ENCODE results near the gene CDC42EP1. TPM values are rescaled to one million over a fixed set of nuclear protein-coding genes. Genes with fewer than 3 reads are reported as not detected.

The CDC42EP1 gene
- polyA plus RNA-seq, 1 donor from 2014 or later: 0.24 TPM

DNA sequence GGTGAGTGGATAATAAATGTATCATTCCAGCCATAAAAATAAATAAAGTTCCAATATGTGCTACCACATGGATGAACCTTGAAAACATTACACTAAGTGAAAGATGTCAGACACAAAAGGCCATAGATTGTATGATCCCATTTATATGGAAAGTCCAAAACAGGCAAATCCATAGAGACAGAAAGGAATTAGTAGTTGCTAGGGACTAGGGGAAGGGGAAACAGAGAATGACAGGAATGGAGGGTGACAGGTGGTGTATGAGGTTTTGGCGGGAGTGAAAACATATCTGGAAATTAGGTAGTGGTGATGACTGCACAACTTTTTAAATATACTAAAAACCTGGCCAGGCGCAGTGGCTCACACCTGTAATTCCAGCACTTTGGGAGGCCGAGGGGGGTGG lies 25.8 kb upstream of the CDC42EP1 start:
- no peaks in the 10 kb centered on the region for H3K9me3 ChIP-seq (ENCODE audit: low read length)
- no peak overlapping the region for H2AFZ ChIP-seq (ENCODE audit: low read depth, low read length)
- no peaks in the 10 kb centered on the region for H3K9me2 ChIP-seq (ENCODE audit: insufficient read depth, low read length)
- H3K4me3 ChIP-seq (ENCODE audit: low read length): no peak overlapping the region
- H3K79me2 ChIP-seq (replicated peaks; ENCODE audit: insufficient read depth, low read length): no peaks in the 10 kb centered on the region
- H3K4me2 ChIP-seq (ENCODE audit: low read length): no peak overlapping the region
- no peak overlapping the region for H3K27ac ChIP-seq (ENCODE audit: low read length)
- H3K27me3 ChIP-seq (ENCODE audit: insufficient read depth, low read depth, low read length): no peaks in the 10 kb centered on the region
- no peak for TF ChIP-seq MXI1 (conservative IDR thresholded peaks at IDR 0.05; ENCODE audit: poor library complexity, severe bottlenecking)
- TF ChIP-seq, protein P1, sequence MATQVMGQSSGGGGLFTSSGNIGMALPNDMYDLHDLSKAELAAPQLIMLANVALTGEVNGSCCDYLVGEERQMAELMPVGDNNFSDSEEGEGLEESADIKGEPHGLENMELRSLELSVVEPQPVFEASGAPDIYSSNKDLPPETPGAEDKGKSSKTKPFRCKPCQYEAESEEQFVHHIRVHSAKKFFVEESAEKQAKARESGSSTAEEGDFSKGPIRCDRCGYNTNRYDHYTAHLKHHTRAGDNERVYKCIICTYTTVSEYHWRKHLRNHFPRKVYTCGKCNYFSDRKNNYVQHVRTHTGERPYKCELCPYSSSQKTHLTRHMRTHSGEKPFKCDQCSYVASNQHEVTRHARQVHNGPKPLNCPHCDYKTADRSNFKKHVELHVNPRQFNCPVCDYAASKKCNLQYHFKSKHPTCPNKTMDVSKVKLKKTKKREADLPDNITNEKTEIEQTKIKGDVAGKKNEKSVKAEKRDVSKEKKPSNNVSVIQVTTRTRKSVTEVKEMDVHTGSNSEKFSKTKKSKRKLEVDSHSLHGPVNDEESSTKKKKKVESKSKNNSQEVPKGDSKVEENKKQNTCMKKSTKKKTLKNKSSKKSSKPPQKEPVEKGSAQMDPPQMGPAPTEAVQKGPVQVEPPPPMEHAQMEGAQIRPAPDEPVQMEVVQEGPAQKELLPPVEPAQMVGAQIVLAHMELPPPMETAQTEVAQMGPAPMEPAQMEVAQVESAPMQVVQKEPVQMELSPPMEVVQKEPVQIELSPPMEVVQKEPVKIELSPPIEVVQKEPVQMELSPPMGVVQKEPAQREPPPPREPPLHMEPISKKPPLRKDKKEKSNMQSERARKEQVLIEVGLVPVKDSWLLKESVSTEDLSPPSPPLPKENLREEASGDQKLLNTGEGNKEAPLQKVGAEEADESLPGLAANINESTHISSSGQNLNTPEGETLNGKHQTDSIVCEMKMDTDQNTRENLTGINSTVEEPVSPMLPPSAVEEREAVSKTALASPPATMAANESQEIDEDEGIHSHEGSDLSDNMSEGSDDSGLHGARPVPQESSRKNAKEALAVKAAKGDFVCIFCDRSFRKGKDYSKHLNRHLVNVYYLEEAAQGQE (IDR thresholded peaks at IDR 0.05; ENCODE audit: borderline replicate concordance): no peak
- TF ChIP-seq SMC3 (conservative IDR thresholded peaks at IDR 0.05; ENCODE audit: poor library complexity): no peak
- TF ChIP-seq, protein P2, sequence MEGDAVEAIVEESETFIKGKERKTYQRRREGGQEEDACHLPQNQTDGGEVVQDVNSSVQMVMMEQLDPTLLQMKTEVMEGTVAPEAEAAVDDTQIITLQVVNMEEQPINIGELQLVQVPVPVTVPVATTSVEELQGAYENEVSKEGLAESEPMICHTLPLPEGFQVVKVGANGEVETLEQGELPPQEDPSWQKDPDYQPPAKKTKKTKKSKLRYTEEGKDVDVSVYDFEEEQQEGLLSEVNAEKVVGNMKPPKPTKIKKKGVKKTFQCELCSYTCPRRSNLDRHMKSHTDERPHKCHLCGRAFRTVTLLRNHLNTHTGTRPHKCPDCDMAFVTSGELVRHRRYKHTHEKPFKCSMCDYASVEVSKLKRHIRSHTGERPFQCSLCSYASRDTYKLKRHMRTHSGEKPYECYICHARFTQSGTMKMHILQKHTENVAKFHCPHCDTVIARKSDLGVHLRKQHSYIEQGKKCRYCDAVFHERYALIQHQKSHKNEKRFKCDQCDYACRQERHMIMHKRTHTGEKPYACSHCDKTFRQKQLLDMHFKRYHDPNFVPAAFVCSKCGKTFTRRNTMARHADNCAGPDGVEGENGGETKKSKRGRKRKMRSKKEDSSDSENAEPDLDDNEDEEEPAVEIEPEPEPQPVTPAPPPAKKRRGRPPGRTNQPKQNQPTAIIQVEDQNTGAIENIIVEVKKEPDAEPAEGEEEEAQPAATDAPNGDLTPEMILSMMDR (IDR thresholded peaks at IDR 0.05; ENCODE audit: poor library complexity, severe bottlenecking): no peak
- no peak for TF ChIP-seq EP300 (conservative IDR thresholded peaks at IDR 0.05; ENCODE audit: poor library complexity, severe bottlenecking)
- TF ChIP-seq POLR2AphosphoS5 (IDR thresholded peaks at IDR 0.05): no peak
- no peak for TF ChIP-seq TAF1 (IDR thresholded peaks at IDR 0.05; ENCODE audit: low read depth)
- no peak for TF ChIP-seq EZH2 (IDR thresholded peaks at IDR 0.05; ENCODE audit: borderline replicate concordance, insufficient read depth, low read length, poor library complexity, severe bottlenecking)
- no peak for TF ChIP-seq RAD21 (conservative IDR thresholded peaks at IDR 0.05)
- no peaks in the 10 kb centered on the region for H3K36me3 ChIP-seq (ENCODE audit: insufficient read depth, low read length)
- H4K20me1 ChIP-seq (ENCODE audit: insufficient read depth): no peaks in the 10 kb centered on the region
- no peaks in the 10 kb centered on the region for H3F3A ChIP-seq (ENCODE audit: insufficient read depth, low read length, poor library complexity, severe bottlenecking)
- H3K9ac ChIP-seq (ENCODE audit: low read length): no peak overlapping the region

DNA sequence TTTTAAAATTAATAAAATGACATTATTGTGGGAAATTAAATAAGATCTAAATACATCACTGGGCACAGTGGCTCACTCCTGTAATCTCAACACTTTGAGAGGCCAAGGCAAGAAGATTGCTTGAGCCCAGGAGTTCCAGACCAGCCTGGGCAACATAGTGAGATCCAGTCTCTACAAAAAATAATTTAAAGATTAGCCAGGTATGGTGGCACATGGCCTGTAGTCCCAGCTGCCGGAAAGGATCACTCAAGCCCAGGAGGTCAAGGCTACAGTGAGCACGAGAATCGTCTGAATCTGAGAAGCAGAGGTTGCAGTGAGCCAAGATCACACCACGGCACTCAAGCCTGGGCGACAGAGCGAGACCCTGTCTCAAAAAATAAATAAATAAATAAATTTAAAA lies 25.1 kb upstream of the CDC42EP1 start:
- Histone ChIP-seq H3K4me3 (ENCODE audit: low read length) (no peak overlapping the region), H3K79me2 (replicated peaks; ENCODE audit: insufficient read depth, low read length) (no peaks in the 10 kb centered on the region), H3K9me2 (ENCODE audit: insufficient read depth, low read length) (no peaks in the 10 kb centered on the region), H3K9ac (ENCODE audit: low read length) (no peak overlapping the region), H3K27ac (ENCODE audit: low read length) (no peak overlapping the region), H2AFZ (ENCODE audit: low read depth, low read length) (no peak overlapping the region), H3K9me3 (ENCODE audit: low read length) (no peaks in the 10 kb centered on the region), H3K4me2 (ENCODE audit: low read length) (no peak overlapping the region), H4K20me1 (ENCODE audit: insufficient read depth) (no peaks in the 10 kb centered on the region), H3F3A (ENCODE audit: insufficient read depth, low read length, poor library complexity, severe bottlenecking) (no peaks in the 10 kb centered on the region), H3K27me3 (ENCODE audit: insufficient read depth, low read depth, low read length) (no peaks in the 10 kb centered on the region), H3K36me3 (ENCODE audit: insufficient read depth, low read length) (no peaks in the 10 kb centered on the region)
- TF ChIP-seq, protein P1 (IDR thresholded peaks at IDR 0.05; ENCODE audit: borderline replicate concordance): no peak
- TF ChIP-seq, protein P2 (IDR thresholded peaks at IDR 0.05; ENCODE audit: poor library complexity, severe bottlenecking): no peak
- TF ChIP-seq TAF1 (IDR thresholded peaks at IDR 0.05; ENCODE audit: low read depth) (no peak), POLR2AphosphoS5 (IDR thresholded peaks at IDR 0.05) (no peak)
